ENCODE results near the gene RPL27.
"Not testable (repeated sequence)": the region's sequence is repeated elsewhere in the genome, so short reads cannot be mapped to it uniquely, and the experiment has no call there.

DNA sequence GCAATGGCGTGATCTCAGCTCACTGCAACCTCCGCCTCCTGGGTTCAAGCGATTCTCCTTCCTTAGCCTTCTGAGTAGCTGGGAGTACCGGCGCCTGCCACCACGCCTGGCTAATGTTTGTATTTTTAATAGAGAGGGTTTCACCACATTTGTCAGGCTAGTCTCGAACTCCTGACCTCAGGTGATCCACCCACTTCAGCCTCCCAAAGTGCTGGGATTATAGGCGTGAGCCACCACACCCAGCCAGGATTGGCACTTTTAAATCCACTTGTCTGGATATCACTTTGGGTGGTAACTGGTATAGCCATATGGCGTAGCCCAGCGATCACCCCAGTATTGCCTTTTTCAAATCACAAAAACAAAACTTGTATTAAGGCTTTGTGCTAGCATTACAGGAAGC, 4.3 kb upstream of the RPL27 start:
- TF ChIP-seq CTCF, POLR2A (IDR thresholded peaks at IDR 0.05): not testable (repeated sequence)
